Measurements from ENCODE around the gene RNF207.

- TF ChIP-seq POLR2A (IDR thresholded peaks at IDR 0.05; ENCODE audit: low read length) (no peak), GATA1 (IDR thresholded peaks at IDR 0.05; ENCODE audit: low read depth, low read length) (no peak)
Measured at GRCh38 chr1:6260433-6260934, 54.6 kb downstream of the RNF207 start.
